Cerebellar nuclear complex (tissue), 1 donor: Measurements from ENCODE around the gene CAPN15.
"Not testable (repeated sequence)": the region's sequence is repeated elsewhere in the genome, so short reads cannot be mapped to it uniquely, and the experiment has no call there.

Source experiments
- DNase-seq, 2 experiments: peaks; one replicate each; lab custom pipeline; 2025; lab: John Stamatoyannopoulos, UW

Gene CAPN15

GRCh38 chr16:527015-527903, at the start of gene CAPN15:
CAPN15 (plus strand) TSS chr16:527712; CDS start chr16:546839, 19,127 bp downstream.
- peak in 1 of 2 experiments; percentile 51 for DNase-seq

DNA sequence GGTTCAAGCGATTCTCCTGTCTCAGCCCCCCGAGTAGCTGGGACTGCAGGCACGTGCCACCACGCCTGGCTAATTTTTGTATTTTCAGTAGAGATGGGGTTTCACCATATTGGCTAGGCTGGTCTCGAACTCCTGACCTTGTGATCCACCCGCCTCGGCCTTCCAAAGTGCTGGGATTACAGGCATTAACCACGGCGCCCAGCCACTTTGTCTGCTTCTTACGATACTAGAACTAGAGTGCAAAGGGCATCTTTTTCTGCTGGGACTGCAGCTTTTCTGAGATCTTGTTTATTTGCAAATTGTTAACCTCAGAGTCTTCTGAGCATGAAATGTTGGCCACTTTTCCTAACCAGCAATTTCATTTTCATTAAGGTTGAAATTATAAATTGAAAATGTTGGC, 49.2 kb upstream of the CAPN15 start:
- DNase-seq, result not testable (repeated sequence)

- no peak for DNase-seq
Observed at GRCh38 chr16:482468-483185, 44.9 kb upstream of the CAPN15 start.

DNA sequence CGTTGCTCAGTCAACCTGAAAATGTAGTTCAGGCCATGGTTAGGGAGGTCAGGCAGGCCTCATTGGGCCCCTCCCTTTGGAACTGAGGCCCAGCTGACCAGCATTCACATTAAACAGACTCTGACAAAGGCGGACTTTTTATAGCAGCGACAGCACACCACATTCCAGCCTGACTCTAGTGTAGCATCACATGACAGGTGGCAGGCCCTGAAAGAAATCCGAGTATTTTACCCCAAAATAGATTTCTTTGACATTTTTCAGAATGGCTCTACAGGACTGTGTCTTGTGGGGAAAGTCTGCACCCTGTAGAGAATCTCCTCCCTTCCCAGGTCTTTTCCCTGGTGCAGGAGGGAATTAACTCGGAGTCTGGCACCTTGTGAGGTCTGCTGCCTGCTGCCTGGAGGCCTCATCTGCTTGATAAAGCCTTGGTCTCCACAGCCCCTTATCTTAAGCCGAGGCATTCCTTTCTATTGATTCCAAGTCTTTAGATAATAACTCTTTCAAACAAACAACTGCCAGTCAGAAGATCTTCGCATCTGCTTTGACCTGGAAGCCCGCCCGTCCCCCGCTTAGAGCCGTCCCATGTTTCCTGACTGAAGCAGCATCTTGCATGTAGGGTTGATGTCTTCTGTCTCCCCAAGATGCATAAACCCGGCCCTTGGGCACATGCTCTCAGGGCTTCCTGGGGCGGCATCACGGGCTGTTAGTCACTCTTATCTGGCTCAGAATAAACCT, 44.0 kb upstream of the CAPN15 start:
- no peak for DNase-seq

- DNase-seq, result no peak
Observed at GRCh38 chr16:489606-490005, 37.9 kb upstream of the CAPN15 start.

- no peak for DNase-seq
Observed at GRCh38 chr16:490768-491167, 36.7 kb upstream of the CAPN15 start.

- no peak for DNase-seq
Observed at GRCh38 chr16:491220-491919, 36.1 kb upstream of the CAPN15 start.

GRCh38 chr16:492211-492875, 35.2 kb upstream of the CAPN15 start:
- no peak for DNase-seq

DNA sequence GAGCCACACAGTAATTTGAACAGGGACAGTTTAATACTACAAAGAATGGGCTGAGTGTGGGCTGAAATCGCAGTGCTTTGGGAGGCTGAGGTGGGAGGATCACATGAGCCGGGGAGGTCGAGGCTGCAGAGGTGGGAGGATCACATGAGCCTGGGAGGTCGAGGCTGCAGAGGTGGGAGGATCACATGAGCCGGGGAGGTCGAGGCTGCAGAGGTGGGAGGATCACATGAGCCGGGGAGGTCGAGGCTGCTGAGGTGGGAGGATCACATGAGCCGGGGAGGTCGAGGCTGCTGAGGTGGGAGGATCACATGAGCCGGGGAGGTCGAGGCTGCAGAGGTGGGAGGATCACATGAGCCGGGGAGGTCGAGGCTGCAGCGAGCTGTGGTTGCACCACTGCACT, 32.8 kb upstream of the CAPN15 start:
- not testable (repeated sequence) for DNase-seq

- DNase-seq, result no peak
Observed at GRCh38 chr16:495127-495748, 32.3 kb upstream of the CAPN15 start.

GRCh38 chr16:496097-496886, 31.2 kb upstream of the CAPN15 start:
- no peak for DNase-seq

- DNase-seq, result no peak
Observed at GRCh38 chr16:497258-497657, 30.3 kb upstream of the CAPN15 start.

DNA sequence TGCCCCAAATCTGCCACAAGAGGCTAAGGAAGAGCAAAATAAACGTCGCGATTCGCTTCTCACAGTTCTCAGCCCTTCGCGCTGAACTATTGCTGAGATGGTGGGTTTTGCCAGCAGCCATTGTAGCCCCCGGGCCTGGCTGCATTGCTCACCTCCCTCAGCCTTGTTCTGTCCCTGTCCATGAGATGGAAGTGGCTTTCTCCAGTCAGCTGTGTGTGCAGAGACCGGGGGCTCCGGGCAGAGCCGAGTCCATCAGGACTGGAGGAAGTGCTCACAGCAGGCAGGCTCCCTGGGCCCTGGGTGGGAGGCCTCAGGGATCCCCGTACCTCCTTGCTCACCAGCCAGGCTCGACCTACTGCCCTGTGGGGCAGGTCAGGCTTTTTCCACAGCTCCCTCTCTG, 27.6 kb upstream of the CAPN15 start:
- DNase-seq, result no peak

- no peak for DNase-seq
Observed at GRCh38 chr16:500709-501108, 26.8 kb upstream of the CAPN15 start.

DNA sequence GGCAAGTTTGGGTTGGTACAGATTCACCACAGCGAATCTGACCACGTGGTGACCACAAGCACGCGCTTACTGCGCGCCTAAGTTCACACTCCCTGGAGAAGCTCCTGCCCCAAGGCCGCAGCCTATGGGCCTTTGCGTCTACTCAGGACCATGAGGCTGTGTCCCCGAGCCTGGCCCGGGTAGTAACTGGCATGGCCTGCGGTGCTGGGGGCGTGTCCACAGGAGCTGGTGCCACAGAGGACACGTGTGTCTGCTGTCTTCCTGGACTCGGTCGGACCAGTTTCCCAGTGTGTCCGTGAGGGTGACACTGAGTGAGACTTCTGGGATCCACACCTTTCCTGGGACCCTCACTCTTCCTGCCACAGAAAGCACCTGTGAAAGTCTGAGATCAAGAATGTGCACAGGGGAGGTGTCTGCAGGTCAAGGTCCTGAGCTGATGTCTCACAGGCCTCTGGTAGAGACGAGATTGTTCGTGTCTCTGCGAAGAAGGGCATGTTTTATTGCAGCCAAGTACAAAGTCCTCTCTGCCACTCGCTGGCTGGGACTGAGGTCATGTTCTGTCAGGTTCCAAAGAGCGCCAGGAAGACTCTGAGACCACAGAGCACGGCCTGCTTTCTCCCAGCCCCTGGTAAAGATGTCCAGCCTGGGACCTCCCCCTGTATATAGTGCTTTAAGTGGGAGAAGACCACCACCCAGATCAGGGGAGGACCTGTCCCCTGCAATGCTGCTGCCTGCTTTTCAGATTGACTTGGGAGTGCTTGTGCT, 25.2 kb upstream of the CAPN15 start:
- DNase-seq, result no peak

DNA sequence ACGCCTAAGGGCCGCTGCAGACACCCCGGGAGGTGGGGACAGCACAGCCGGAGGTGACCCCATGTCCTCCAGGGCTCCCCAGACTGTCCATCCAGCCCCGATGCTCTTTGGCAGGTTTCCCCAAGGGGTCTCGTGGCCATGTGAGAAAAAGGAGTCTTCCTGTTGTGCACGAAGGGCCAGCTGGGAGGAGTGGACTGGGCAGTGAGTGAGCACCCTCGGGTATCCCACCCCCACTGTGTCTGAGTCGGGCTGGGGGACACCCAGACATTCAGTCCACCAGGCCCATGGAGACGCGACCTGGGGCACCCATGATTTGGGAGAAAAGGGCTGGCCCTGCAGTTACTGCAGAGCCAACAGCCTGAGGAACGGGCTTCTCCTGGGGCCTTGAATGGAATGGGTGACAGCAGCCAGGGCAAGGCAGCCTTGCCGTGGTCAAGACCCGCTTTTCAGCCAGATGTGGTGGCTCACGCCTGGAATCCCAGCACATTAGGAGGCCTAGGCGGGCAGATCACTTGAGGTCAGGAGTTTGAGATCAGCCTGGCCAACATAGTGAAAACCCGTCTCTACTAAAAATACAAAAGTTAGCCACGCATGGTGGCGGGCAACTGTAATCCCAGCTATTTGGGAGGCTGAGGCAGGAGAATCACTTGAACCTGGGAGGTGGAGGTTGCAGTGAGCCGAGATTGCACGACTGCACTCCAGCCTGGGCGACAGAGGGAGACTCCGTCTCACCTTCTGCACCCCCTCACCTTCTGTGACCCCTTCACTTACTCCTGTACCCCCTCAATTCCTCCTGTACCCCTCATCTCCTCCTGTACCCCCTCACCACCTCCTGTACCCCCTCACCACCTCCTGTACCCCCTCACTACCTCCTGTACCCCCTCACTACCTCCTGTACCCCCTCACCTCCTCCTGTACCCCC, 24.1 kb upstream of the CAPN15 start:
- no peak for DNase-seq

- no peak for DNase-seq
Observed at GRCh38 chr16:505479-506245, 21.9 kb upstream of the CAPN15 start.

DNA sequence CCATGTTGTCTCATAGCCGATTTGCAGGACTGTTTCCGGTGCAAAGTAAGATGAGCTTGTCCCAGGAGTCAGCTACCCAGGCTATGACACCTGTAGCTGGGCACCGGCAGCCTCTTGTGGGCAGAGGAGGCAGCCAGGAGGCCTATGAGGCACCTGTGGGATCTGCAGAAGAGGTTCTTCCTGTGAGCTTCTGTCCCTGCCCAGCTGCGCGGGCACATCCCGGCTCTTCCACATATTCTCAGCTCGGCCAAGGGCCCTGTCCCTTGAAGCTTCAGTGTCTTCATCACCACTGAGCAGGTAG, 21.3 kb upstream of the CAPN15 start:
- no peak for DNase-seq
